KMS-11 (cell line): Measurements from ENCODE around the gene ADGB.
"Not testable (repeated sequence)": the region's sequence is repeated elsewhere in the genome, so short reads cannot be mapped to it uniquely, and the experiment has no call there.

Experiments used
- H2AFZ ChIP-seq: fragments of 200-600 bp; sonication (generic); 2 replicates; pipeline ENCODE4 v1.6.1; 2016; ENCODE audit warnings: antibody characterized with exemption, mixed run types, low read depth
- H3K27ac ChIP-seq: fragments of 200-600 bp; sonication (generic); 2 replicates; pipeline ENCODE4 v1.6.1; 2016; ENCODE audit warnings: mild to moderate bottlenecking, mixed run types
- H3K27me3 ChIP-seq: fragments of 200-600 bp; sonication (generic); 2 replicates; pipeline ENCODE4 v1.6.1; 2017; ENCODE audit warnings: mild to moderate bottlenecking, low read depth, mixed run types, moderate library complexity; ENCODE audit not compliant: insufficient read depth
- H3K36me3 ChIP-seq: fragments of 200-600 bp; sonication (generic); 2 replicates; pipeline ENCODE4 v1.6.1; 2017; ENCODE audit warnings: mild to moderate bottlenecking, mixed run types; ENCODE audit not compliant: insufficient read depth
- H3K4me1 ChIP-seq: fragments of 200-600 bp; sonication (generic); 2 replicates; pipeline ENCODE4 v1.6.1; 2016; ENCODE audit warnings: mild to moderate bottlenecking, low read depth, mixed run types; ENCODE audit not compliant: poor library complexity, severe bottlenecking
- H3K4me2 ChIP-seq: fragments of 200-600 bp; sonication (generic); 2 replicates; pipeline ENCODE4 v1.7.0; 2016; ENCODE audit warnings: mild to moderate bottlenecking, mixed run types
- H3K4me3 ChIP-seq: fragments of 200-600 bp; sonication (generic); IDR thresholded peaks from 2 replicates; pipeline ENCODE4 v1.6.1; 2017; ENCODE audit warnings: low read depth, low read length, mixed read lengths; ENCODE audit not compliant: insufficient read depth
- H3K79me2 ChIP-seq: fragments of 200-600 bp; sonication (generic); 2 replicates; pipeline ENCODE4 v1.6.1; 2016; ENCODE audit warnings: low read depth, mixed run types; ENCODE audit not compliant: insufficient read depth
- H3K9ac ChIP-seq: fragments of 200-600 bp; sonication (generic); 2 replicates; pipeline ENCODE4 v1.6.1; 2016; ENCODE audit warnings: mild to moderate bottlenecking, mixed run types
- H4K20me1 ChIP-seq: fragments of 200-600 bp; sonication (generic); 2 replicates; pipeline ENCODE4 v1.6.1; 2016; ENCODE audit warnings: mild to moderate bottlenecking, mixed run types; ENCODE audit not compliant: insufficient read depth
- CTCF ChIP-seq: fragments of 200-600 bp; sonication (generic); conservative IDR thresholded peaks from 2 replicates; pipeline ENCODE4 v1.6.1; 2017; ENCODE audit warnings: low read depth, mild to moderate bottlenecking, antibody characterized with exemption, low read length, moderate library complexity, mixed read lengths

ADGB gene

GRCh38 chr6:146560607-146561006, 38.2 kb upstream of the ADGB start:
- no peaks in the 10 kb centered on the region for H3K79me2 ChIP-seq
- H3K9ac ChIP-seq, result no peak overlapping the region
- H3K4me3 ChIP-seq, result no peak overlapping the region
- no peak overlapping the region for H2AFZ ChIP-seq
- H3K27me3 ChIP-seq, result no peaks in the 10 kb centered on the region
- no peaks in the 10 kb centered on the region for H4K20me1 ChIP-seq
- no peak overlapping the region for H3K4me2 ChIP-seq
- H3K4me1 ChIP-seq, result no peaks in the 10 kb centered on the region
- H3K36me3 ChIP-seq, result no peaks in the 10 kb centered on the region
- no peak overlapping the region for H3K27ac ChIP-seq
- no peak for TF ChIP-seq CTCF

- not testable (repeated sequence) for H3K4me3 ChIP-seq, H4K20me1 ChIP-seq, H3K4me2 ChIP-seq, H3K27ac ChIP-seq, H2AFZ ChIP-seq, H3K27me3 ChIP-seq, H3K4me1 ChIP-seq, H3K79me2 ChIP-seq, H3K9ac ChIP-seq, H3K36me3 ChIP-seq
These were observed 32.1 kb upstream of the ADGB start for GRCh38 chr6:146566661-146567060.

GRCh38 chr6:146568619-146569018, 30.2 kb upstream of the ADGB start:
- not testable (repeated sequence) for H2AFZ ChIP-seq, H3K79me2 ChIP-seq

GRCh38 chr6:146574211-146574610, 24.6 kb upstream of the ADGB start:
- H3K4me3 ChIP-seq, result no peak overlapping the region
- TF ChIP-seq CTCF, result no peak

More at GRCh38 chr6:146568619-146569018, 30.2 kb upstream of the ADGB start:
- H3K36me3 ChIP-seq, H3K9ac ChIP-seq, H3K4me2 ChIP-seq, H3K4me1 ChIP-seq, H3K4me3 ChIP-seq, H4K20me1 ChIP-seq, H3K27me3 ChIP-seq, H3K27ac ChIP-seq: not testable (repeated sequence)

GRCh38 chr6:146578054-146578453, 20.7 kb upstream of the ADGB start:
- Histone ChIP-seq H3K4me3 (no peak overlapping the region), H3K9ac (no peak overlapping the region)

More at GRCh38 chr6:146574211-146574610, 24.6 kb upstream of the ADGB start:
- Histone ChIP-seq H3K27me3 (no peaks in the 10 kb centered on the region), H3K27ac (no peak overlapping the region), H3K36me3 (no peaks in the 10 kb centered on the region), H2AFZ (no peak overlapping the region), H4K20me1 (no peaks in the 10 kb centered on the region), H3K79me2 (no peaks in the 10 kb centered on the region), H3K9ac (no peak overlapping the region), H3K4me1 (no peaks in the 10 kb centered on the region), H3K4me2 (no peak overlapping the region)

More at GRCh38 chr6:146578054-146578453, 20.7 kb upstream of the ADGB start:
- no peaks in the 10 kb centered on the region for H4K20me1 ChIP-seq
- H3K27ac ChIP-seq, result no peak overlapping the region
- no peaks in the 10 kb centered on the region for H3K4me1 ChIP-seq
- no peaks in the 10 kb centered on the region for H3K79me2 ChIP-seq
- no peaks in the 10 kb centered on the region for H3K27me3 ChIP-seq
- H3K36me3 ChIP-seq, result no peaks in the 10 kb centered on the region
- no peak for TF ChIP-seq CTCF
- H3K4me2 ChIP-seq, result no peak overlapping the region
- no peak overlapping the region for H2AFZ ChIP-seq
